Measurements from ENCODE around the gene IL17A.

DNA sequence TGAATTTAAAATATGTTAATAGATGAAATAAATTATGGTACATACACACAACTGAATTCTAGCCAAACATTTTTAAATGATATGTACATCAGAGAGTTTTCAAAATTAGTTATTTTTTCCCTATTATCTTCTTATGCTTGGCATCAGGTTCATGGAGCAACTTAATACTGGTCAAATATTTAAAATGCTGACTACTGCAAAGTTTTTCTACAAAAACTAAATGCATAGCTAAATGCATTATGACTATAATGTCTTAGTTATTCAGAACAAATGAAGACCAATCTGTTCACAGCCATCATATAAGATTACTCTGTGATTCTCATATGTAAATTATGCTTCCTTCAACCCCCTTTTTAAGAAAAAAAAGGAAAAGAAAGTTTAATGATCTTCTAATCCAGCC lies 8.2 kb upstream of the IL17A start:
- TF ChIP-seq CTCF (IDR thresholded peaks at IDR 0.05) (no peak), POLR2A (IDR thresholded peaks at IDR 0.05) (no peak)

Data from thyroid gland (tissue), 4 donors.